SH-SY5Y (cell line): ENCODE results near the gene MGAT4A.

Experiments
- GATA2 ChIP-seq: IDR thresholded peaks from 2 replicates; pipeline ENCODE4 v1.6.1; 2011; ENCODE audit warnings: mild to moderate bottlenecking, low read depth, low read length
- GATA3 ChIP-seq: IDR thresholded peaks from 2 replicates; pipeline ENCODE4 v1.6.1; 2011; ENCODE audit warnings: low read depth, mild to moderate bottlenecking, low read length, moderate library complexity

GRCh38 chr2:98674233-98674964, 56.5 kb downstream of the MGAT4A start:
- TF ChIP-seq GATA2 (no peak), GATA3 (no peak)
